Keratinocyte (primary cell): ENCODE measurements around the gene PTCD2. TPM values are rescaled to one million over a fixed set of nuclear protein-coding genes. Genes with fewer than 3 reads are reported as not detected.
"Not testable (repeated sequence)": the region's sequence is repeated elsewhere in the genome, so short reads cannot be mapped to it uniquely, and the experiment has no call there.

Experiments
- DNase-seq: peaks from one replicate; pipeline ENCODE4 v3.0.0-alpha.2; 2011; ENCODE audit warnings: low read depth, missing footprints, low spot score
- FAIRE-seq: peaks from 2 replicates; lab custom pipeline; 2011; peaks lifted over from hg19 to GRCh38; lab: Jason Lieb, UNC
- H2AFZ ChIP-seq: 2 replicates; pipeline ENCODE4 v1.6.0; 2012; ENCODE audit warnings: low read length, control low read depth, inconsistent platforms; ENCODE audit not compliant: control insufficient read depth
- H3K27ac ChIP-seq: 2 replicates; pipeline ENCODE4 v1.5.1; 2011; ENCODE audit warnings: low read length; ENCODE audit not compliant: control insufficient read depth, insufficient read depth
- H3K27me3 ChIP-seq: 3 replicates; pipeline ENCODE4 v1.6.0; 2011; ENCODE audit warnings: low read length; ENCODE audit not compliant: control insufficient read depth, insufficient read depth; ENCODE audit errors: extremely low read depth
- H3K36me3 ChIP-seq, 2 experiments: 2 replicates in 1 of 2; 3 replicates in 1 of 2; pipeline ENCODE4 v1.5.1; 2011; ENCODE audit warnings: low read length in 2 of 2, mild to moderate bottlenecking in 1 of 2; ENCODE audit not compliant: control insufficient read depth in 2 of 2, insufficient read depth in 2 of 2; ENCODE audit errors: extremely low read depth in 1 of 2
- H3K4me1 ChIP-seq: 3 replicates; pipeline ENCODE4 v1.5.1; 2011; ENCODE audit warnings: low read length; ENCODE audit not compliant: control insufficient read depth, insufficient read depth; ENCODE audit errors: extremely low read depth
- H3K4me2 ChIP-seq: 3 replicates; pipeline ENCODE4 v1.6.0; 2011; ENCODE audit warnings: low read depth, low read length; ENCODE audit not compliant: control insufficient read depth, insufficient read depth; ENCODE audit errors: extremely low read depth
- H3K4me3 ChIP-seq, 3 experiments: fragments of 200-600 bp in 1 of 3; sonication (generic) in 1 of 3; 2 replicates in 2 of 3; 3 replicates in 1 of 3; pipeline ENCODE4 v1.5.1; 2011 to 2016; ENCODE audit warnings: low read length in 3 of 3, mild to moderate bottlenecking in 3 of 3, control low read depth in 2 of 3, inconsistent platforms in 1 of 3, low read depth in 1 of 3, mixed read lengths in 1 of 3, mixed run types in 1 of 3, moderate library complexity in 1 of 3; ENCODE audit not compliant: control insufficient read depth in 2 of 3, insufficient read depth in 2 of 3; ENCODE audit errors: extremely low read depth in 1 of 3
- H3K79me2 ChIP-seq: 2 replicates; pipeline ENCODE4 v1.6.0; 2012; ENCODE audit warnings: low read length; ENCODE audit not compliant: control insufficient read depth, insufficient read depth
- H3K9ac ChIP-seq: 3 replicates; pipeline ENCODE4 v1.6.0; 2011; ENCODE audit warnings: low read length; ENCODE audit not compliant: control insufficient read depth, insufficient read depth; ENCODE audit errors: extremely low read depth
- H3K9me1 ChIP-seq: 3 replicates; pipeline ENCODE4 v1.6.0; 2011; ENCODE audit warnings: low read length; ENCODE audit not compliant: control insufficient read depth, insufficient read depth; ENCODE audit errors: extremely low read depth
- H3K9me3 ChIP-seq: 2 replicates; pipeline ENCODE4 v1.5.1; 2012; ENCODE audit warnings: low read depth, low read length; ENCODE audit not compliant: control insufficient read depth
- H4K20me1 ChIP-seq: 3 replicates; pipeline ENCODE4 v1.6.0; 2011; ENCODE audit warnings: low read length; ENCODE audit not compliant: control insufficient read depth, insufficient read depth; ENCODE audit errors: extremely low read depth
- CTCF ChIP-seq, 3 experiments: IDR thresholded peaks in 1 of 3; conservative IDR thresholded peaks in 1 of 3; optimal IDR thresholded peaks in 1 of 3; 2 replicates in 2 of 3; 3 replicates in 1 of 3; pipeline versions ENCODE3 to v1.5.1; 2011; ENCODE audit warnings: low read length in 3 of 3, mild to moderate bottlenecking in 3 of 3, moderate library complexity in 2 of 3, control low read depth in 1 of 3, inconsistent platforms in 1 of 3; ENCODE audit not compliant: insufficient read depth in 2 of 3; ENCODE audit errors: extremely low read depth in 1 of 3
- EZH2 ChIP-seq: IDR thresholded peaks from one replicate; pipeline ENCODE4 v1.6.1; 2012; ENCODE audit warnings: inconsistent platforms, mild to moderate bottlenecking, low read length, moderate library complexity
- dilution Hi-C: fragments of 300-500 bp; cut with MboI; formaldehyde crosslinking; loops from one replicate; pipeline ENCODE4 v1.7.0; 2020; ENCODE audit warnings: low sequenced_read_pairs; ENCODE audit not compliant: extremely low pct_ligation_motif_present
- polyA plus RNA-seq, 5 experiments: library from polyadenylated mRNA; depleted of rRNA in 3 of 5; stranded (reverse) in 3 of 5; stranded (forward) in 1 of 5; unstranded in 1 of 5; fragments of >200 nt; gene quantifications; 1 replicate in 1 of 5; 2 replicates in 3 of 5; 3 replicates in 1 of 5; pipeline versions ENCODE4 v1.2.1 to v1.2.3, GENCODE V29; 2011 to 2012; ENCODE audit warnings: missing spikeins in 2 of 5, low read depth in 1 of 5, low replicate concordance in 1 of 5

Gene PTCD2
- polyA plus RNA-seq, 1 donor (not counting 4 experiments of a cell fraction or from before 2014, with no cell fraction given), result 13.1 TPM

- H3K36me3 ChIP-seq, result no peaks in the 10 kb centered on the region
- H3K9ac ChIP-seq, result no peak overlapping the region
- peak overlapping the region; percentile 74 for H3K27ac ChIP-seq
- dilution Hi-C loops, result loop anchor here (5.0 kb wide), 1 partner anchor 40 kb away; no protein-coding TSS in a partner anchor
- H3K4me2 ChIP-seq, result no peak overlapping the region
- no peak for TF ChIP-seq CTCF (optimal IDR thresholded peaks at IDR 0.05 in 1 of 3, IDR thresholded peaks at IDR 0.05 in 1 of 3, conservative IDR thresholded peaks at IDR 0.05 in 1 of 3; ENCODE audit: extremely low read depth in 1 of 3, insufficient read depth in 2 of 3, low read length in 3 of 3)
- no peak for TF ChIP-seq EZH2
- H2AFZ ChIP-seq, result peak overlapping the region; percentile 71
- H4K20me1 ChIP-seq, result no peaks in the 10 kb centered on the region
- no peaks in the 10 kb centered on the region for H3K27me3 ChIP-seq
- no peaks in the 10 kb centered on the region for H3K9me1 ChIP-seq
- FAIRE-seq (peak; percentile 65), DNase-seq (no peak)
- peaks cover 9% of the 10 kb centered on the region for H3K9me3 ChIP-seq
- H3K4me1 ChIP-seq, result peaks cover 16% of the 10 kb centered on the region
- no peak overlapping the region for H3K4me3 ChIP-seq
- no peaks in the 10 kb centered on the region for H3K79me2 ChIP-seq
Measured at GRCh38 chr5:72402381-72402890, 82.3 kb downstream of the PTCD2 start.

GRCh38 chr5:72402959-72403628 is 82.9 kb downstream of the PTCD2 start:
- H4K20me1 ChIP-seq, result no peaks in the 10 kb centered on the region
- DNase-seq (no peak), FAIRE-seq (peak; percentile 46)
- peak overlapping the region; percentile 74 for H3K27ac ChIP-seq
- TF ChIP-seq CTCF (optimal IDR thresholded peaks at IDR 0.05 in 1 of 3, IDR thresholded peaks at IDR 0.05 in 1 of 3, conservative IDR thresholded peaks at IDR 0.05 in 1 of 3; ENCODE audit: extremely low read depth in 1 of 3, insufficient read depth in 2 of 3, low read length in 3 of 3), result peak; percentile 27 to 59 (median 53)
- TF ChIP-seq EZH2, result no peak
- dilution Hi-C loops, result loop anchor here (5.0 kb wide), 1 partner anchor 39 kb away; no protein-coding TSS in a partner anchor
- peak overlapping the region; percentile 31 for H3K9ac ChIP-seq
- H3K36me3 ChIP-seq, result no peaks in the 10 kb centered on the region
- peak overlapping the region; percentile 29 for H3K4me2 ChIP-seq
- peaks cover 18% of the 10 kb centered on the region for H3K4me1 ChIP-seq
- H3K79me2 ChIP-seq, result no peaks in the 10 kb centered on the region
- H3K9me1 ChIP-seq, result no peaks in the 10 kb centered on the region
- no peak overlapping the region for H2AFZ ChIP-seq
- H3K9me3 ChIP-seq, result peaks cover 9% of the 10 kb centered on the region
- no peak overlapping the region for H3K4me3 ChIP-seq
- no peaks in the 10 kb centered on the region for H3K27me3 ChIP-seq

- not testable (repeated sequence) for H3K27ac ChIP-seq, H3K36me3 ChIP-seq, FAIRE-seq
Measured at GRCh38 chr5:72404771-72405170, 84.6 kb downstream of the PTCD2 start.

More at GRCh38 chr5:72404771-72405170, 84.6 kb downstream of the PTCD2 start:
- H3K4me1 ChIP-seq, result peaks cover 18% of the 10 kb centered on the region
- H3K4me2 ChIP-seq, H3K79me2 ChIP-seq, H3K9me3 ChIP-seq, H2AFZ ChIP-seq, H3K9ac ChIP-seq, H3K27me3 ChIP-seq, H3K9me1 ChIP-seq, H3K4me3 ChIP-seq, DNase-seq, H4K20me1 ChIP-seq: not testable (repeated sequence)
- dilution Hi-C loops, result loop anchor here (5.0 kb wide), 1 partner anchor 38 kb away; no protein-coding TSS in a partner anchor
